C4-2B (cell line): ENCODE measurements around the gene SUPV3L1.

Source experiments
- CTCF ChIP-seq: fragments of 450-650 bp; conservative IDR thresholded peaks from 2 replicates; pipeline ENCODE4 v1.5.1; 2017; ENCODE audit warnings: mild to moderate bottlenecking
- ZFX ChIP-seq: fragments of 450-650 bp; IDR thresholded peaks from 2 replicates; pipeline ENCODE4 v1.6.1; 2017

GRCh38 chr10:69217119-69217754 lies 37.2 kb downstream of the SUPV3L1 start:
- TF ChIP-seq CTCF: no peak
- no peak for TF ChIP-seq ZFX
